Endothelial cell of umbilical vein (primary cell): ENCODE data around the gene SMAD7. TPM values are rescaled to one million over a fixed set of nuclear protein-coding genes. Genes with fewer than 3 reads are reported as not detected.

Source experiments
- BruUV-seq: library from RNA; stranded (reverse); fragments of 400-500 nt; replicated peaks from 2 replicates; lab custom pipeline; 2021; lab: Mats Ljungman, UMichigan
- CTCF ChIA-PET: fragments of 300-600, 350-600 bp; sonication (Branson Sonifier 250); formaldehyde crosslinking; loops from one replicate; lab custom pipeline; 2021; ENCODE audit warnings: antibody characterized with exemption, inconsistent platforms; lab: Charles Lee
- POLR2A ChIA-PET: fragments of 300-600, 350-600 bp; sonication (Branson Sonifier 250); formaldehyde crosslinking; loops from one replicate; lab custom pipeline; 2021; ENCODE audit warnings: antibody characterized with exemption, inconsistent platforms; lab: Charles Lee
- DNase-seq: peaks from one replicate; pipeline ENCODE4 v3.0.0-alpha.2; 2011; ENCODE audit warnings: low read depth, low spot score
- FAIRE-seq: peaks from 2 replicates; lab custom pipeline; 2011; peaks lifted over from hg19 to GRCh38; lab: Jason Lieb, UNC
- H2AFZ ChIP-seq: 2 replicates; pipeline ENCODE4 v1.6.0; 2012; ENCODE audit warnings: low read depth, low read length, control low read depth, inconsistent platforms
- H3K27ac ChIP-seq: 2 replicates; pipeline ENCODE4 v1.5.1; 2011; ENCODE audit warnings: low read depth, mild to moderate bottlenecking, control low read depth, low read length, moderate library complexity; ENCODE audit not compliant: insufficient read depth
- H3K27me3 ChIP-seq, 2 experiments: 2 replicates each; pipeline versions ENCODE4 v1.6.0 to v1.6.1; 2011; ENCODE audit warnings: low read length in 2 of 2, mixed read lengths in 1 of 2; ENCODE audit not compliant: control insufficient read depth in 2 of 2, insufficient read depth in 2 of 2
- H3K36me3 ChIP-seq, 2 experiments: 2 replicates in 1 of 2; 3 replicates in 1 of 2; pipeline ENCODE4 v1.5.1; 2011; ENCODE audit warnings: low read length in 2 of 2, mild to moderate bottlenecking in 1 of 2, moderate library complexity in 1 of 2; ENCODE audit not compliant: control insufficient read depth in 2 of 2, insufficient read depth in 2 of 2; ENCODE audit errors: extremely low read depth in 1 of 2
- H3K4me1 ChIP-seq: 3 replicates; pipeline ENCODE4 v1.5.1; 2011; ENCODE audit warnings: mild to moderate bottlenecking, low read length; ENCODE audit not compliant: control insufficient read depth, insufficient read depth; ENCODE audit errors: extremely low read depth
- H3K4me2 ChIP-seq: 2 replicates; pipeline ENCODE4 v1.6.1; 2011; ENCODE audit warnings: low read length, control low read depth, mixed read lengths; ENCODE audit not compliant: insufficient read depth
- H3K4me3 ChIP-seq, 3 experiments: fragments of 200-600 bp in 1 of 3; sonication (generic), shearing (Covaris generic) in 1 of 3; replicated peaks in 1 of 3; 2 replicates each; pipeline ENCODE4 v1.5.1; 2011 to 2016; ENCODE audit warnings: control low read depth in 3 of 3, low read length in 3 of 3, mild to moderate bottlenecking in 2 of 3, inconsistent platforms in 1 of 3, low read depth in 1 of 3, moderate library complexity in 1 of 3; ENCODE audit not compliant: insufficient read depth in 1 of 3
- H3K79me2 ChIP-seq: 2 replicates; pipeline ENCODE4 v1.6.0; 2012; ENCODE audit warnings: low read length, inconsistent platforms; ENCODE audit not compliant: control insufficient read depth, insufficient read depth
- H3K9ac ChIP-seq: replicated peaks from 2 replicates; pipeline ENCODE3; 2011; ENCODE audit warnings: low read length, control low read depth; ENCODE audit not compliant: insufficient read depth; ENCODE audit errors: extremely low read depth
- H3K9me1 ChIP-seq: replicated peaks from 3 replicates; pipeline ENCODE4 v1.6.0; 2011; ENCODE audit warnings: mild to moderate bottlenecking, low read length; ENCODE audit not compliant: control insufficient read depth, insufficient read depth; ENCODE audit errors: extremely low read depth
- H3K9me3 ChIP-seq: replicated peaks from 2 replicates; pipeline ENCODE4 v1.5.1; 2012; ENCODE audit warnings: low read length, inconsistent platforms; ENCODE audit not compliant: control insufficient read depth, insufficient read depth
- H4K20me1 ChIP-seq: replicated peaks from 2 replicates; pipeline ENCODE3; 2011; ENCODE audit warnings: mild to moderate bottlenecking, low read length; ENCODE audit not compliant: control insufficient read depth, insufficient read depth; ENCODE audit errors: extremely low read depth
- EZH2 ChIP-seq: IDR thresholded peaks from 2 replicates; pipeline ENCODE4 v1.6.1; 2012; ENCODE audit warnings: borderline replicate concordance, low read depth, mild to moderate bottlenecking, moderate library complexity, low read length, inconsistent platforms; ENCODE audit not compliant: severe bottlenecking
- FOS ChIP-seq: IDR thresholded peaks from 2 replicates; pipeline ENCODE4 v1.6.1; 2011; ENCODE audit warnings: mild to moderate bottlenecking, low read length, moderate library complexity, borderline replicate concordance; ENCODE audit not compliant: insufficient read depth
- GATA2 ChIP-seq: IDR thresholded peaks from 2 replicates; pipeline ENCODE4 v1.7.0; 2011; ENCODE audit warnings: low read depth, mild to moderate bottlenecking, moderate library complexity, mixed read lengths, low read length; ENCODE audit not compliant: insufficient read length, insufficient read depth
- JUN ChIP-seq: IDR thresholded peaks from 2 replicates; pipeline ENCODE4 v1.6.1; 2011; ENCODE audit warnings: borderline replicate concordance, low read depth; ENCODE audit not compliant: insufficient read length, insufficient read depth
- MYC ChIP-seq: IDR thresholded peaks from one replicate; pipeline ENCODE4 v1.6.1; 2011; ENCODE audit warnings: mild to moderate bottlenecking, low read depth, low read length
- POLR2A ChIP-seq: IDR thresholded peaks from 2 replicates; pipeline ENCODE4 v1.6.1; 2012; ENCODE audit warnings: low read depth, mild to moderate bottlenecking, control low read depth, low read length
- POLR2AphosphoS5 ChIP-seq: IDR thresholded peaks from 2 replicates; pipeline ENCODE4 v1.6.1; 2012; ENCODE audit warnings: low read depth, mild to moderate bottlenecking, control low read depth, low read length, moderate library complexity; ENCODE audit not compliant: insufficient read depth
- dilution Hi-C: fragments of 300-500 bp; cut with MboI; formaldehyde crosslinking; loops from one replicate; pipeline ENCODE4 v1.15.0; 2019; ENCODE audit warnings: low sequenced_read_pairs; ENCODE audit not compliant: extremely low pct_ligation_motif_present
- intact Hi-C: fragments of 100-400 bp; cut with micrococcal nuclease; formaldehyde crosslinking; loops from one replicate; pipeline ENCODE4 v1.10.0; 2022
- polyA plus RNA-seq, 4 experiments: library from polyadenylated mRNA; depleted of rRNA in 3 of 4; stranded (reverse) in 3 of 4; unstranded in 1 of 4; fragments of >200 nt; gene quantifications; 2 replicates each; pipeline versions ENCODE4 v1.2.1 to v1.2.3, GENCODE V29; 2011 to 2012; ENCODE audit warnings: missing spikeins in 1 of 4
- total RNA-seq: library from RNA; stranded (reverse); gene quantifications from 2 replicates; pipeline ENCODE4 v1.2.3, GENCODE V29; 2021
- TF ChIP-seq, protein P1 (sequence below): IDR thresholded peaks from 2 replicates; pipeline ENCODE4 v1.6.1; 2011; ENCODE audit not compliant: insufficient read depth, insufficient read length
- TF ChIP-seq, protein P2 (sequence below), 2 donors: IDR thresholded peaks; 1 replicate in 1 of 2; 2 replicates in 1 of 2; pipeline ENCODE4 v1.5.1; 2011; ENCODE audit warnings: low read length in 2 of 2, mild to moderate bottlenecking in 2 of 2, moderate library complexity in 2 of 2, control low read depth in 1 of 2, inconsistent platforms in 1 of 2, low read depth in 1 of 2; ENCODE audit not compliant: insufficient read depth in 1 of 2; ENCODE audit errors: extremely low read depth in 1 of 2

Gene SMAD7
- total and polyA plus RNA-seq, 2 donors (not counting 3 experiments of a cell fraction or from before 2014, with no cell fraction given): 3.6 to 8.0 TPM

DNA sequence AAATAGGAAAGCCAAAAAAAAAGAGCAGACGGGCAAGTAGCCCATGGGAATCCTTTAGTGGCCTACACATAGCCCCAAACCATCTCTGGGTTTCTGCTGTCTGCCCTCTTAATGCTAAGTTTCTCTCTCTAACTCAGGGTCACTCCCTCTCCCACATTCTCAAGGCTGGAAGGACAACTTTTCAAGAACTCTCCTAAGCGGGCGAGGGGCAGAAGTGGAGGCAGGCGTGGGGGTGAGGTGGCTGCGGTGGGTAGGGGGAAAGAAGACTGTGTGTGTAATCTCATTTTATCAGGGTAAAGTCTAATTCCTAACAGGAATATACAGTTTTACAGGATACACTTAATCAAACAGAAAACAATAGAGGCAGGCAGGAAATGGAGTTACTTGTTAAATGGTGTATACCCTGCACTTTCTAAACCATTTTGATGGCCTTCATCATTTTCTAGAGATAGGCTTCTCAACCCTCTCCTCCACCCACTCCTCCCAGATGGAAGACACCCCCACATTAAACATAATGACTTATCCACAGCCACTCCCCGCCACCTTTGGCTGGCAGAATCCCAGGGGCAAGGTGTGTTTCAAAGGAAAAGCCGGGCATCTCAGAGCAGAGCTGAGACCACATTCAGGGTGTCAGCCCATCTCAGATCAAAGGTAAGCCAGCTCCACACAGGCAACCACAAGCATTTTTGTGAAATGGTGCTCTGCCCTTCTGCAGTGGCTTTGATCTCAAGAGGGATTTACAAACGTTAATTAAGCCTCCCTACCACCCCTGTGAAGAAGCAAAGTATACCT is 6.8 kb downstream of the SMAD7 start:
- DNase-seq (peak; percentile 28), FAIRE-seq (peak; percentile 31)
- ChIA-PET CTCF (interaction anchor here (1.1 to 1.4 kb wide), 3 partner anchors 40 to 294 kb away, joined by 3 to 6 read pairs (median 5); no protein-coding TSS in a partner anchor), POLR2A (no interaction called here)
- TF ChIP-seq FOS (no peak), EZH2 (no peak), JUN (no peak), GATA2 (no peak), POLR2A (no peak), POLR2AphosphoS5 (no peak), MYC (no peak)
- TF ChIP-seq, protein P1, sequence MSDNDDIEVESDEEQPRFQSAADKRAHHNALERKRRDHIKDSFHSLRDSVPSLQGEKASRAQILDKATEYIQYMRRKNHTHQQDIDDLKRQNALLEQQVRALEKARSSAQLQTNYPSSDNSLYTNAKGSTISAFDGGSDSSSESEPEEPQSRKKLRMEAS: no peak
- TF ChIP-seq, protein P2, sequence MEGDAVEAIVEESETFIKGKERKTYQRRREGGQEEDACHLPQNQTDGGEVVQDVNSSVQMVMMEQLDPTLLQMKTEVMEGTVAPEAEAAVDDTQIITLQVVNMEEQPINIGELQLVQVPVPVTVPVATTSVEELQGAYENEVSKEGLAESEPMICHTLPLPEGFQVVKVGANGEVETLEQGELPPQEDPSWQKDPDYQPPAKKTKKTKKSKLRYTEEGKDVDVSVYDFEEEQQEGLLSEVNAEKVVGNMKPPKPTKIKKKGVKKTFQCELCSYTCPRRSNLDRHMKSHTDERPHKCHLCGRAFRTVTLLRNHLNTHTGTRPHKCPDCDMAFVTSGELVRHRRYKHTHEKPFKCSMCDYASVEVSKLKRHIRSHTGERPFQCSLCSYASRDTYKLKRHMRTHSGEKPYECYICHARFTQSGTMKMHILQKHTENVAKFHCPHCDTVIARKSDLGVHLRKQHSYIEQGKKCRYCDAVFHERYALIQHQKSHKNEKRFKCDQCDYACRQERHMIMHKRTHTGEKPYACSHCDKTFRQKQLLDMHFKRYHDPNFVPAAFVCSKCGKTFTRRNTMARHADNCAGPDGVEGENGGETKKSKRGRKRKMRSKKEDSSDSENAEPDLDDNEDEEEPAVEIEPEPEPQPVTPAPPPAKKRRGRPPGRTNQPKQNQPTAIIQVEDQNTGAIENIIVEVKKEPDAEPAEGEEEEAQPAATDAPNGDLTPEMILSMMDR (IDR thresholded peaks at IDR 0.05; ENCODE audit: extremely low read depth in 1 of 2, insufficient read depth in 1 of 2, low read depth in 1 of 2, low read length in 2 of 2): no peak
- Histone ChIP-seq H3K27me3 (no peaks in the 10 kb centered on the region), H3K9ac (no peak overlapping the region), H3K27ac (no peak overlapping the region), H3K4me2 (no peak overlapping the region), H3K9me3 (no peaks in the 10 kb centered on the region), H3K9me1 (no peaks in the 10 kb centered on the region), H3K4me3 (no peak overlapping the region), H4K20me1 (peaks cover 4% of the 10 kb centered on the region), H3K4me1 (peaks cover 78% of the 10 kb centered on the region), H3K79me2 (peaks cover 10% of the 10 kb centered on the region), H2AFZ (no peak overlapping the region), H3K36me3 (peaks cover 0 to 2% of the 10 kb centered on the region in 2 experiments)
- no TSS peak for BruUV-seq
- intact Hi-C loops (loop anchor here (10.0 kb wide), 1 partner anchor 471 kb away; no protein-coding TSS in a partner anchor), dilution Hi-C loops (no loop called here)
